K562 (cell line): Measurements from ENCODE around the gene PLXDC1. TPM values are rescaled to one million over a fixed set of nuclear protein-coding genes. Genes with fewer than 3 reads are reported as not detected.

Experiments
- CHCHD3 ChIP-seq: fragments of 250-450 bp; sonication (Bioruptor Pico); IDR thresholded peaks from 2 replicates; pipeline ENCODE4 v2.1.2; 2022; ENCODE audit warnings: mild to moderate bottlenecking
- DACH1 ChIP-seq: fragments of 450-650 bp; IDR thresholded peaks from 2 replicates; pipeline ENCODE4 v1.6.1; 2018; ENCODE audit not compliant: partially characterized antibody
- FOXJ3 ChIP-seq: sonication (generic); formaldehyde crosslinking; IDR thresholded peaks from 2 replicates; pipeline ENCODE4 v1.4.0; 2020; ENCODE audit warnings: mild to moderate bottlenecking, missing genetic modification reagents
- MBD2 ChIP-seq: sonication (generic); IDR thresholded peaks from 2 replicates; pipeline ENCODE4 v1.6.1; 2016; ENCODE audit warnings: low read depth, borderline replicate concordance
- TAL1 ChIP-seq: fragments of 450-650 bp; IDR thresholded peaks from 2 replicates; pipeline ENCODE4 v1.6.1; 2016; ENCODE audit warnings: mild to moderate bottlenecking
- TSC22D4 ChIP-seq: fragments of 450-650 bp; IDR thresholded peaks from 2 replicates; pipeline ENCODE4 v1.6.1; 2016; ENCODE audit warnings: missing genetic modification characterization, missing biosample characterization, control low read depth
- WHSC1 ChIP-seq: IDR thresholded peaks from one replicate; pipeline ENCODE4 v1.6.1; 2012; ENCODE audit warnings: low read length, control low read depth, inconsistent platforms
- ZC3H4 ChIP-seq: sonication (generic); formaldehyde crosslinking; IDR thresholded peaks from 2 replicates; pipeline ENCODE4 v1.9.0; 2021; ENCODE audit warnings: missing genetic modification reagents, borderline replicate concordance
- ZNF175 ChIP-seq: fragments of 200-800 bp; sonication (Bioruptor generic); IDR thresholded peaks from 2 replicates; pipeline ENCODE4 v1.6.1; 2016; ENCODE audit warnings: low read depth, mild to moderate bottlenecking, missing genetic modification characterization, missing compliant biosample characterization
- ZNF197 ChIP-seq: fragments of 200-800 bp; sonication (Bioruptor generic); IDR thresholded peaks from 2 replicates; pipeline ENCODE4 v1.6.1; 2016; ENCODE audit warnings: low read depth, missing genetic modification characterization, missing compliant biosample characterization
- ZNF431 ChIP-seq: sonication (generic); formaldehyde crosslinking; IDR thresholded peaks from 2 replicates; pipeline ENCODE4 v1.8.0; 2022; ENCODE audit warnings: mild to moderate bottlenecking, missing genetic modification reagents
- ZNF511 ChIP-seq: sonication (generic); formaldehyde crosslinking; IDR thresholded peaks from 2 replicates; pipeline ENCODE4 v1.8.0; 2022; ENCODE audit warnings: mild to moderate bottlenecking, missing genetic modification reagents
- ZNF518B ChIP-seq: fragments of 250-450 bp; sonication (Bioruptor Pico); IDR thresholded peaks from 2 replicates; pipeline ENCODE4 v1.5.0; 2021; ENCODE audit warnings: mild to moderate bottlenecking, moderate library complexity
- ZNF589 ChIP-seq: fragments of 200-800 bp; sonication (Bioruptor generic); IDR thresholded peaks from 2 replicates; pipeline ENCODE4 v1.6.1; 2016; ENCODE audit warnings: low read depth, missing genetic modification characterization, missing compliant biosample characterization
- ZNF740 ChIP-seq, 3 experiments: fragments of 200-800 bp in 1 of 3; sonication (Bioruptor generic) in 1 of 3; sonication (generic) in 1 of 3; formaldehyde crosslinking in 1 of 3; IDR thresholded peaks; 2 replicates each; pipeline versions ENCODE4 v1.6.1 to v1.8.0; 2016 to 2022; ENCODE audit warnings: mild to moderate bottlenecking in 2 of 3, missing compliant biosample characterization in 2 of 3, missing genetic modification characterization in 2 of 3, missing genetic modification reagents in 1 of 3
- polyA plus RNA-seq, 8 experiments: library from polyadenylated mRNA; depleted of rRNA in 4 of 8; stranded (reverse) in 5 of 8; unstranded in 3 of 8; fragments of >200 nt; fragmentation: Nextera tagmentation in 2 of 8; fragmentation: Illumina TruSeq in 1 of 8; extraction: Ambion mirVana in 2 of 8; extraction: Trizol in 1 of 8; gene quantifications; 2 replicates each; pipeline versions ENCODE4 v1.2.1 to v1.2.3, GENCODE V29; 2011 to 2014; ENCODE audit warnings: inconsistent platforms in 1 of 8, missing spikeins in 1 of 8
- total RNA-seq, 7 experiments: library from RNA; depleted of rRNA in 6 of 7; stranded (reverse); fragments of >200 nt in 6 of 7; fragmentation: Illumina TruSeq in 2 of 7; extraction: Trizol in 2 of 7; gene quantifications; 2 replicates each; pipeline versions ENCODE4 v1.2.1 to v1.2.3, GENCODE V29; 2011 to 2021; ENCODE audit warnings: low replicate concordance in 1 of 7
- TF ChIP-seq, protein P1 (sequence below): fragments of 450-650 bp; IDR thresholded peaks from 2 replicates; pipeline ENCODE4 v1.7.1; 2018; ENCODE audit warnings: mild to moderate bottlenecking, low read depth; ENCODE audit not compliant: partially characterized antibody

Gene PLXDC1
- total and polyA plus RNA-seq, 9 of the 15 experiments (the other 6 are each of a cell fraction or from before 2014, with no cell fraction given): not detected

DNA sequence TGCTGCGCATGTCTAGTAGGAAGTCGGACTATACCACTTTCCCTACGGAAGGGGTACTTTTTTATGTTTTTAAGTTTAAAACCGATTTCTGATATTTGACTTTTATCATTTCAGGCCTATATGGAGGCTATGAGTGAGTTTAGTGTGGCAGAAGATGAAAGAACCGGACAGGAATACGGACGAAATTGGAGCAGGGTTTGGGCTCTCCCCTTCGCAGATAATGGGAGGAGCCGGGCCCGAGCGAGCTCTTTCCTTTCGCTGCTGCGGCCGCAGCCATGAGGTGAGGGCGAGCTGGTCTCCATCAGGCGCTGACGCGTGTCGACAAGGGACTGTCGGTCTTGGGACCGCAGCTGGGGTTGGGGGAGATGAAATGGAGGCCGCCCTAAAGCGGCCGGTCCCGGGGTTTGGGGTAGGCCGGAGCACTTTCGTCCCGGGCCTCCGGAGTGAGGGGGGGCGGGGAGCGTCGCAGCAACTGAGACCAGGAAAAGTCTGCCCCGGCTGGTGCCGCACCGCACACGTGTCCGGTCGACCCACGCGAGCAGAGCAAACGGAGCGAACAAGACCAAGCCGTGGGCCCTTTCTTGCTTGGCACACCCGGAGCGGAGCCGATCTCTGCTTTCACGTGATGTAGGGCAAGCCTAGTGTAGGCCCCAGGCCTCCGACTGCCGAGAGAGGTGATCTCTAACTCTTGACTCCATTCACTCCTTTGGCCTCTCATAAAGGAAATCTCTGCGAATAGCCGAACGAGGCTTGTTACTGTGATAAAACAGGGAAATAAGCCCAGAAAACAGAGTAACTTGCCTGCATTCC lies 48.8 kb upstream of the PLXDC1 start, which contains the start of gene RPL19 (continued):
- TF ChIP-seq CHCHD3 (CRISPR knock-in tag) (no peak), DACH1 (no peak), ZNF175 (CRISPR knock-in tag) (peak; percentile 58), WHSC1 (no peak), ZNF431 (CRISPR knock-in tag) (no peak), ZNF197 (CRISPR knock-in tag) (no peak), TSC22D4 (no peak), ZNF740 (CRISPR knock-in tag; IDR thresholded peaks at IDR 0.05) (peak; percentile 91), ZNF740 (tag; IDR thresholded peaks at IDR 0.05) (peak in 1 of 2 experiments; percentile 85; a peak in 2 of 4 replicates), ZNF589 (CRISPR knock-in tag) (0 out of 2 replicates have a peak, but pooled peaks have one; percentile 11), ZNF511 (CRISPR knock-in tag) (peak; percentile 60; the same call in 1 of the 2 replicates), TAL1 (no peak), ZC3H4 (CRISPR knock-in tag) (no peak), FOXJ3 (CRISPR knock-in tag) (no peak), MBD2 (peak; percentile 96), ZNF518B (CRISPR knock-in tag) (no peak)
- TF ChIP-seq, protein P1, sequence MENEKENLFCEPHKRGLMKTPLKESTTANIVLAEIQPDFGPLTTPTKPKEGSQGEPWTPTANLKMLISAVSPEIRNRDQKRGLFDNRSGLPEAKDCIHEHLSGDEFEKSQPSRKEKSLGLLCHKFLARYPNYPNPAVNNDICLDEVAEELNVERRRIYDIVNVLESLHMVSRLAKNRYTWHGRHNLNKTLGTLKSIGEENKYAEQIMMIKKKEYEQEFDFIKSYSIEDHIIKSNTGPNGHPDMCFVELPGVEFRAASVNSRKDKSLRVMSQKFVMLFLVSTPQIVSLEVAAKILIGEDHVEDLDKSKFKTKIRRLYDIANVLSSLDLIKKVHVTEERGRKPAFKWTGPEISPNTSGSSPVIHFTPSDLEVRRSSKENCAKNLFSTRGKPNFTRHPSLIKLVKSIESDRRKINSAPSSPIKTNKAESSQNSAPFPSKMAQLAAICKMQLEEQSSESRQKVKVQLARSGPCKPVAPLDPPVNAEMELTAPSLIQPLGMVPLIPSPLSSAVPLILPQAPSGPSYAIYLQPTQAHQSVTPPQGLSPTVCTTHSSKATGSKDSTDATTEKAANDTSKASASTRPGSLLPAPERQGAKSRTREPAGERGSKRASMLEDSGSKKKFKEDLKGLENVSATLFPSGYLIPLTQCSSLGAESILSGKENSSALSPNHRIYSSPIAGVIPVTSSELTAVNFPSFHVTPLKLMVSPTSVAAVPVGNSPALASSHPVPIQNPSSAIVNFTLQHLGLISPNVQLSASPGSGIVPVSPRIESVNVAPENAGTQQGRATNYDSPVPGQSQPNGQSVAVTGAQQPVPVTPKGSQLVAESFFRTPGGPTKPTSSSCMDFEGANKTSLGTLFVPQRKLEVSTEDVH: no peak
